Activated CD4-positive, alpha-beta T cell treated with anti-CD3 and anti-CD28 coated beads, Interleukin-2, amount 10 ng/mL, durations not matched to agents 24 days and 14 days (primary cell): Measurements from ENCODE around the gene FREM1. TPM values are rescaled to one million over a fixed set of nuclear protein-coding genes. Genes with fewer than 3 reads are reported as not detected.
A peak's percentile ranks its signal among the peaks of the same experiment; 100 is the strongest.

Experiments used
- DNase-seq: peaks from one replicate; pipeline ENCODE4 v3.0.0; 2022
- H3K27ac Mint-ChIP-seq: one replicate; pipeline ENCODE4 v1.8.0; 2022; ENCODE audit warnings: mild to moderate bottlenecking, mixed read lengths
- H3K27me3 Mint-ChIP-seq: one replicate; pipeline ENCODE4 v1.8.0; 2022; ENCODE audit warnings: mixed read lengths
- H3K36me3 Mint-ChIP-seq: one replicate; pipeline ENCODE4 v1.8.0; 2022; ENCODE audit warnings: low read depth, mild to moderate bottlenecking, mixed read lengths
- H3K4me1 Mint-ChIP-seq: one replicate; pipeline ENCODE4 v1.8.0; 2021; ENCODE audit warnings: mixed read lengths
- H3K4me3 Mint-ChIP-seq: one replicate; pipeline ENCODE4 v1.8.0; 2022; ENCODE audit warnings: mild to moderate bottlenecking, moderate library complexity, mixed read lengths
- H3K9me3 Mint-ChIP-seq: one replicate; pipeline ENCODE4 v1.8.0; 2021; ENCODE audit warnings: mixed read lengths
- intact Hi-C: fragments of 100-400 bp; cut with micrococcal nuclease; formaldehyde crosslinking; loops from one replicate; pipeline ENCODE4 v1.15.1; 2023
- total RNA-seq: library from RNA; stranded (reverse); gene quantifications from 2 replicates; pipeline ENCODE4 v1.2.3, GENCODE V29; 2022

The FREM1 gene
- total RNA-seq, 1 donor from 2014 or later = not detected

GRCh38 chr9:14769230-14769571, 141.0 kb downstream of the FREM1 start:
- Mint-ChIP-seq H3K27ac (no peak overlapping the region), H3K4me3 (no peak overlapping the region)
- intact Hi-C loops = loop anchor here (5.0 to 10.0 kb wide), 2 partner anchors 304 to 1342 kb away; no protein-coding TSS in a partner anchor

GRCh38 chr9:14768405-14769229, 141.6 kb downstream of the FREM1 start:
- H3K27me3 Mint-ChIP-seq = peaks cover 17% of the 10 kb centered on the region
- DNase-seq = peak; percentile 69
- intact Hi-C loops = loop anchor here (1.0 to 10.0 kb wide), 3 partner anchors 152 to 1341 kb away; no protein-coding TSS in a partner anchor
- no peak overlapping the region for H3K27ac Mint-ChIP-seq
- no peak overlapping the region for H3K4me3 Mint-ChIP-seq
- H3K9me3 Mint-ChIP-seq = no peaks in the 10 kb centered on the region
- H3K4me1 Mint-ChIP-seq = no peaks in the 10 kb centered on the region
- no peaks in the 10 kb centered on the region for H3K36me3 Mint-ChIP-seq

More at GRCh38 chr9:14769230-14769571, 141.0 kb downstream of the FREM1 start:
- no peak for DNase-seq
- Mint-ChIP-seq H3K4me1 (no peaks in the 10 kb centered on the region), H3K36me3 (no peaks in the 10 kb centered on the region), H3K27me3 (peaks cover 17% of the 10 kb centered on the region), H3K9me3 (no peaks in the 10 kb centered on the region)

- H3K36me3 Mint-ChIP-seq = no peaks in the 10 kb centered on the region
- H3K4me1 Mint-ChIP-seq = no peaks in the 10 kb centered on the region
- intact Hi-C loops = loop anchor here (5.0 to 10.0 kb wide), 2 partner anchors 301 to 1339 kb away; no protein-coding TSS in a partner anchor
- no peaks in the 10 kb centered on the region for H3K9me3 Mint-ChIP-seq
- no peak for DNase-seq
- no peak overlapping the region for H3K4me3 Mint-ChIP-seq
- H3K27me3 Mint-ChIP-seq = peaks cover 14% of the 10 kb centered on the region
- no peak overlapping the region for H3K27ac Mint-ChIP-seq
These were observed 143.9 kb downstream of the FREM1 start for GRCh38 chr9:14766299-14766698.

GRCh38 chr9:14761584-14761983, 148.6 kb downstream of the FREM1 start:
- no peak for DNase-seq
- H3K36me3 Mint-ChIP-seq = no peaks in the 10 kb centered on the region
- no peaks in the 10 kb centered on the region for H3K4me1 Mint-ChIP-seq
- intact Hi-C loops = loop anchor here (10.0 kb wide), 1 partner anchor 297 kb away; no protein-coding TSS in a partner anchor
- H3K4me3 Mint-ChIP-seq = no peak overlapping the region
- H3K27me3 Mint-ChIP-seq = no peaks in the 10 kb centered on the region
- no peaks in the 10 kb centered on the region for H3K9me3 Mint-ChIP-seq
- H3K27ac Mint-ChIP-seq = no peak overlapping the region

- Mint-ChIP-seq H3K36me3 (no peaks in the 10 kb centered on the region), H3K9me3 (no peaks in the 10 kb centered on the region), H3K27me3 (no peaks in the 10 kb centered on the region), H3K27ac (no peak overlapping the region), H3K4me3 (no peak overlapping the region), H3K4me1 (no peaks in the 10 kb centered on the region)
- no peak for DNase-seq
- intact Hi-C loops = loop anchor here (10.0 kb wide), 1 partner anchor 295 kb away; no protein-coding TSS in a partner anchor
These were observed 150.2 kb downstream of the FREM1 start for GRCh38 chr9:14760060-14760459.

- Mint-ChIP-seq H3K4me1 (no peaks in the 10 kb centered on the region), H3K9me3 (no peaks in the 10 kb centered on the region), H3K4me3 (no peak overlapping the region), H3K27ac (no peak overlapping the region), H3K27me3 (peaks cover 5% of the 10 kb centered on the region), H3K36me3 (no peaks in the 10 kb centered on the region)
- DNase-seq = no peak
- intact Hi-C loops = no loop called here
These were observed 153.9 kb downstream of the FREM1 start for GRCh38 chr9:14756291-14756690.

GRCh38 chr9:14752871-14753270, 157.4 kb downstream of the FREM1 start:
- Mint-ChIP-seq H3K27me3 (peaks cover 28% of the 10 kb centered on the region), H3K27ac (no peak overlapping the region)

GRCh38 chr9:14752271-14752670, 158.0 kb downstream of the FREM1 start:
- H3K27ac Mint-ChIP-seq = no peak overlapping the region
- peaks cover 28% of the 10 kb centered on the region for H3K27me3 Mint-ChIP-seq
- no peaks in the 10 kb centered on the region for H3K36me3 Mint-ChIP-seq
- intact Hi-C loops = no loop called here
- DNase-seq = no peak
- no peak overlapping the region for H3K4me3 Mint-ChIP-seq
- H3K9me3 Mint-ChIP-seq = no peaks in the 10 kb centered on the region
- H3K4me1 Mint-ChIP-seq = no peaks in the 10 kb centered on the region

More at GRCh38 chr9:14752871-14753270, 157.4 kb downstream of the FREM1 start:
- Mint-ChIP-seq H3K9me3 (no peaks in the 10 kb centered on the region), H3K36me3 (no peaks in the 10 kb centered on the region), H3K4me1 (no peaks in the 10 kb centered on the region), H3K4me3 (no peak overlapping the region)
- intact Hi-C loops = no loop called here
- DNase-seq = no peak

- Mint-ChIP-seq H3K4me1 (no peaks in the 10 kb centered on the region), H3K27me3 (peaks cover 28% of the 10 kb centered on the region), H3K36me3 (no peaks in the 10 kb centered on the region), H3K9me3 (no peaks in the 10 kb centered on the region), H3K27ac (no peak overlapping the region), H3K4me3 (no peak overlapping the region)
- intact Hi-C loops = no loop called here
- no peak for DNase-seq
These were observed 159.4 kb downstream of the FREM1 start for GRCh38 chr9:14750821-14751220.

- Mint-ChIP-seq H3K36me3 (no peaks in the 10 kb centered on the region), H3K27me3 (peaks cover 28% of the 10 kb centered on the region), H3K4me1 (no peaks in the 10 kb centered on the region), H3K4me3 (no peak overlapping the region), H3K9me3 (no peaks in the 10 kb centered on the region), H3K27ac (no peak overlapping the region)
- DNase-seq = no peak
- intact Hi-C loops = no loop called here
These were observed 160.5 kb downstream of the FREM1 start for GRCh38 chr9:14749741-14750211.

GRCh38 chr9:14748373-14748772, 161.9 kb downstream of the FREM1 start:
- Mint-ChIP-seq H3K27ac (no peak overlapping the region), H3K4me1 (no peaks in the 10 kb centered on the region), H3K36me3 (no peaks in the 10 kb centered on the region), H3K4me3 (no peak overlapping the region), H3K9me3 (no peaks in the 10 kb centered on the region), H3K27me3 (peaks cover 26% of the 10 kb centered on the region)
- DNase-seq = no peak
- intact Hi-C loops = no loop called here

- Mint-ChIP-seq H3K9me3 (no peaks in the 10 kb centered on the region), H3K27me3 (peaks cover 24% of the 10 kb centered on the region), H3K4me1 (no peaks in the 10 kb centered on the region), H3K27ac (no peak overlapping the region), H3K4me3 (no peak overlapping the region), H3K36me3 (no peaks in the 10 kb centered on the region)
- no peak for DNase-seq
- intact Hi-C loops = no loop called here
These were observed 163.1 kb downstream of the FREM1 start for GRCh38 chr9:14747111-14747510.

- Mint-ChIP-seq H3K9me3 (no peaks in the 10 kb centered on the region), H3K4me3 (no peak overlapping the region), H3K27ac (no peak overlapping the region), H3K27me3 (peaks cover 23% of the 10 kb centered on the region), H3K36me3 (no peaks in the 10 kb centered on the region), H3K4me1 (no peaks in the 10 kb centered on the region)
- intact Hi-C loops = no loop called here
- DNase-seq = peak; percentile 24
These were observed 163.6 kb downstream of the FREM1 start for GRCh38 chr9:14746626-14747025.

- no peak overlapping the region for H3K27ac Mint-ChIP-seq
- H3K9me3 Mint-ChIP-seq = no peaks in the 10 kb centered on the region
- DNase-seq = no peak
- H3K4me1 Mint-ChIP-seq = no peaks in the 10 kb centered on the region
- no peaks in the 10 kb centered on the region for H3K36me3 Mint-ChIP-seq
- H3K27me3 Mint-ChIP-seq = peaks cover 9% of the 10 kb centered on the region
- intact Hi-C loops = no loop called here
- H3K4me3 Mint-ChIP-seq = no peak overlapping the region
These were observed 165.5 kb downstream of the FREM1 start for GRCh38 chr9:14744768-14745167.
